Epithelial cell of prostate (primary cell): ENCODE data around the gene PLA2G6.
"Not testable (repeated sequence)": the region's sequence is repeated elsewhere in the genome, so short reads cannot be mapped to it uniquely, and the experiment has no call there.

ENCODE experiments used
- DNase-seq: peaks from one replicate; pipeline ENCODE4 v3.0.0-alpha.2; 2011; ENCODE audit warnings: low read depth, low spot score
- H3K27ac ChIP-seq: fragments of 450-650 bp; 2 replicates; pipeline ENCODE4 v1.5.1; 2017; ENCODE audit warnings: mild to moderate bottlenecking

PLA2G6 gene

GRCh38 chr22:38136607-38137006 lies 45.0 kb downstream of the PLA2G6 start:
- no peak overlapping the region for H3K27ac ChIP-seq
- DNase-seq = no peak

- peak; percentile 73 for DNase-seq
Observed at GRCh38 chr22:38135133-38135706, 46.4 kb downstream of the PLA2G6 start.

GRCh38 chr22:38133331-38133730 lies 48.3 kb downstream of the PLA2G6 start:
- H3K27ac ChIP-seq = no peak overlapping the region

More at GRCh38 chr22:38135133-38135706, 46.4 kb downstream of the PLA2G6 start:
- peak overlapping the region; percentile 31 for H3K27ac ChIP-seq

GRCh38 chr22:38132794-38133193 lies 48.8 kb downstream of the PLA2G6 start:
- no peak for DNase-seq
- H3K27ac ChIP-seq = no peak overlapping the region

More at GRCh38 chr22:38133331-38133730, 48.3 kb downstream of the PLA2G6 start:
- no peak for DNase-seq

- H3K27ac ChIP-seq = no peak overlapping the region
- no peak for DNase-seq
Observed at GRCh38 chr22:38132136-38132535, 49.5 kb downstream of the PLA2G6 start.

GRCh38 chr22:38131399-38131798 lies 50.2 kb downstream of the PLA2G6 start:
- DNase-seq = no peak
- H3K27ac ChIP-seq = no peak overlapping the region

- no peak for DNase-seq
- no peak overlapping the region for H3K27ac ChIP-seq
Observed at GRCh38 chr22:38129856-38130255, 51.8 kb downstream of the PLA2G6 start.

- no peak overlapping the region for H3K27ac ChIP-seq
- DNase-seq = no peak
Observed at GRCh38 chr22:38129021-38129420, 52.6 kb downstream of the PLA2G6 start.

- DNase-seq = no peak
- H3K27ac ChIP-seq = no peak overlapping the region
Observed at GRCh38 chr22:38127869-38128268, 53.8 kb downstream of the PLA2G6 start.

GRCh38 chr22:38126928-38127668 lies 54.5 kb downstream of the PLA2G6 start:
- no peak overlapping the region for H3K27ac ChIP-seq
- DNase-seq = no peak

- DNase-seq = no peak
- H3K27ac ChIP-seq = no peak overlapping the region
Observed at GRCh38 chr22:38125751-38126201, 55.9 kb downstream of the PLA2G6 start.

- no peak for DNase-seq
- H3K27ac ChIP-seq = no peak overlapping the region
Observed at GRCh38 chr22:38125038-38125610, 56.5 kb downstream of the PLA2G6 start.

- H3K27ac ChIP-seq = peak overlapping the region; percentile 24
Observed at GRCh38 chr22:38124236-38124974, 57.2 kb downstream of the PLA2G6 start.

GRCh38 chr22:38122616-38123015 lies 59.0 kb downstream of the PLA2G6 start:
- H3K27ac ChIP-seq = no peak overlapping the region
- no peak for DNase-seq

More at GRCh38 chr22:38124236-38124974, 57.2 kb downstream of the PLA2G6 start:
- peak; percentile 61 for DNase-seq

GRCh38 chr22:38120359-38121110 lies 61.1 kb downstream of the PLA2G6 start:
- no peak overlapping the region for H3K27ac ChIP-seq
- DNase-seq = no peak

GRCh38 chr22:38118747-38119146 lies 62.9 kb downstream of the PLA2G6 start:
- not testable (repeated sequence) for DNase-seq

GRCh38 chr22:38118182-38118581 lies 63.4 kb downstream of the PLA2G6 start:
- H3K27ac ChIP-seq = no peak overlapping the region
- no peak for DNase-seq

More at GRCh38 chr22:38118747-38119146, 62.9 kb downstream of the PLA2G6 start:
- not testable (repeated sequence) for H3K27ac ChIP-seq

- not testable (repeated sequence) for H3K27ac ChIP-seq, DNase-seq
Observed at GRCh38 chr22:38117556-38117955, 64.1 kb downstream of the PLA2G6 start.

- no peak for DNase-seq
- H3K27ac ChIP-seq = no peak overlapping the region
Observed at GRCh38 chr22:38115423-38116205, 66.0 kb downstream of the PLA2G6 start.
